SK-N-MC (cell line): ENCODE measurements around the gene C1R.

Source experiments
- EZH2 ChIP-seq: fragments of 200-600 bp; sonication (generic); IDR thresholded peaks from one replicate; pipeline ENCODE4 v1.6.1; 2017; ENCODE audit warnings: antibody characterized with exemption
- FOXP2 ChIP-seq: optimal IDR thresholded peaks from 2 replicates; pipeline ENCODE3; 2011; ENCODE audit warnings: mild to moderate bottlenecking, moderate library complexity; ENCODE audit not compliant: insufficient read depth; ENCODE audit errors: extremely low read length, control extremely low read depth
- POLR2AphosphoS5 ChIP-seq: IDR thresholded peaks from 2 replicates; pipeline ENCODE4 v1.6.1; 2012; ENCODE audit warnings: mild to moderate bottlenecking, low read depth, low read length, borderline replicate concordance

- TF ChIP-seq EZH2 = no peak
- no peak for TF ChIP-seq POLR2AphosphoS5
- TF ChIP-seq FOXP2 = no peak
Measured at GRCh38 chr12:7108003-7108795, 16.0 kb upstream of the C1R start.
